Right lung (tissue), 5 donors: ENCODE data around the gene RUFY3. TPM values are rescaled to one million over a fixed set of nuclear protein-coding genes. Genes with fewer than 3 reads are reported as not detected.
"Not testable (repeated sequence)": the region's sequence is repeated elsewhere in the genome, so short reads cannot be mapped to it uniquely, and the experiment has no call there.

Experiments used
- DNase-seq, 2 donors: peaks; one replicate each; pipeline ENCODE4 v3.0.0-alpha.2; 2013
- polyA plus RNA-seq, 5 donors: library from polyadenylated mRNA; unstranded; fragments of 120-200 nt; gene quantifications; one replicate each; pipeline versions ENCODE4 v1.2.1 to v1.2.3, GENCODE V29; 2013; ENCODE audit warnings: inconsistent platforms in 1 of 5, low replicate concordance in 1 of 5; ENCODE audit not compliant: insufficient read length in 5 of 5, insufficient read depth in 1 of 5

Gene RUFY3
- polyA plus RNA-seq, 5 donors = 104 to 151 (median 137) TPM

DNA sequence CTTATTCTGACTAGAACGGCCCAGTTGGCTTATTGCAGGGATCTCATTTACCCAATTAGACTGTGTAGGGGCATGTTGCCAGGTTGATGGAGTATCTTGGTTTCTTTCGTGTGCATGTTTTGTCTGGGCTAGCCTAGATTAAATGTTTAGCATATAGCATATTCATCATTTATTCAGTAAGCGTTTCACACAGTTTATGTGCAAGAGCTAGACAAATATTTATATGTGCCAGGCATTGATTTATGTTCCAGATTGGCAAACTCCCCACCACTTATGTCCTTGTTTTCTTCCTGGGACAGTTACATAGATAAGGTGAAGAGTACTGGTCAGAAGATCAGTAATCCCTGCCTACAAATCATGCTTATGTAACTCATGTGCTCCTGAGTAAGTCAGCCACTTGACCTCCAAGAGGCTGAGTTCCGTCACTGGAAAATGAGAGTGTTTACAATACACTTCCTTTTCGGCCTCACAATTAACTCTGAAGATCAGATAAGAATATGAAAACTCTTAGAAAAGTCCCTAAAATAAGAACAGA is 57.2 kb downstream of the RUFY3 start:
- DNase-seq = peak; percentile 64

DNA sequence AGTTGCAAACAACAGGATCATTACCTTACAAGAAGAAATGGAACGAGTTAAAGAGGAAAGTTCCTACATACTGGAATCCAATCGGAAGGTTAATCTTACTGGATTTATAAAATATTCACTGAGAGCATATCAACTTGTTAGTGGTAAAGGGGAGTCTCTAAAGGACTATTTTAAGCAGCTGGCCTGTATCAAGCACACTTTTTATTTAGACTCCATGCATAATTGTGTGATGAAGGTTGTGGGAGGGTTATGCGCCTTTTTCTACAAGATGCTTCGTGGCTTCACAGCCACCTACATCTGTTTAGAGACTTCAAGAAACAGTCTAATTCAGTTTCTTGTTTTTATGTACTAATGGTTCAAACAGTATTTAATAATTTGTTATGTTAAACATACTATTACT is 61.3 kb downstream of the RUFY3 start:
- DNase-seq = peak; percentile 30 to 39

DNA sequence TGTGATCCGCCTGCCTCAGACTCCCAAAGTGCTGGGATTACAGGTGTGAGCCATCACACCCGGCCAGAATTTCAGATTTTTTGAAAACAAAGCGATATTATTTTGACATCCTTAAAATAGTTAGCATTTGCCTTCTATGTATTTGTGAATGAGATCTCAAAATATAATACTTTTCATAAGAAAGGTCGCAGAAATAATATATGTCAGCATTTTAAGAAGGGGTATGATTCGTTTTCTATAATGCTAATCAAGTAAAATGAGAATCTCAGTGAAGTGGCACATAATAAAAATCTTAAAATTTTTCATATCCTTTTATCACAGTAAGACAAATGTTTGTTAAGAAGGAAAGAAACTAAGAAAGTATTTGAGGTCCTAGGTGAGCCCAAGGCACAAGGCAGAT is 65.7 kb downstream of the RUFY3 start:
- DNase-seq = no peak

GRCh38 chr4:70788733-70789132 is 67.0 kb downstream of the RUFY3 start:
- no peak for DNase-seq

DNA sequence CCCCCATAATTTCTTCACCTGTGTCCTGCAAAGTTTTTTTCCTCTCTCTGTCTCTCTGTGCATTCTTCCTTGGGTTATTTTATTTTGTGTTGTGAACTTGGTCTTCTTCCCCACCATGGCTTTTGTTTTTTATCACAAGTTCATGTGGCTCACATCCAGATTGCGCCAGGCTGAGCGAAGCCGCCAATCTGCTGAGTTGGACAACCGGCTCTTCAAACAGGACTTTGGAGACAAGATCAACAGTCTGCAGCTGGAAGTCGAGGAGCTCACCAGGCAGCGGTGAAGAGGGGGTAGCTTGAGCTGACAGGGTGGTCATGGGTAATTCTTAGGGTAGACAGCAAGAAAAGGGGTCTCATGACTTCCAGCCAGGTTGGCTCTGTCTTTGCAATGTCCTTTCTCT is 71.9 kb downstream of the RUFY3 start:
- DNase-seq = no peak

DNA sequence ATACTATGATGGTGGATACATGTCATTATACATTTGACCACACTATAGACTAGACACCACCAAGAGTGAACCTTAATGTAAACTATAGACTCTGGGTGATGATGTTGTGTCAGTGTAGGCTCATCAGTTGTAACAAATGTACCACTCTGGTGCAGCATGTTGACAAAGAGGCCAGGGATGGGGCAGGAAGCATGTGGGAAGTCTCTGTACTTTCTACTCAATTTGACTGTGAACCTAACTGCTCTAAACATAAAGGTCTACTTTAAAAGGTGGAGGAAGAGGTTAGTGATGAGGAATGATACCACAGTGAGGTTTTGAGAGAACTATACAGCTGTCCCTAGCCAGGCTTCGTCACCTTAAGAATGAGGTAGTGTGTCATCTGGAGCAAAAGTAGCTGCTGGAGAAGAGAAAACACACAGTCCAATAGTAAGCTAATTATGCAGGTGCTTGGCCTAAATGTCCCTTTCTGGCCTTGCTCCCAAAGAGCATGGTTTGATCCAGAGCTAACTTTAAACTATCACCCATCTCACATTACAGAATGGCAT is 79.6 kb downstream of the RUFY3 start:
- no peak for DNase-seq

DNA sequence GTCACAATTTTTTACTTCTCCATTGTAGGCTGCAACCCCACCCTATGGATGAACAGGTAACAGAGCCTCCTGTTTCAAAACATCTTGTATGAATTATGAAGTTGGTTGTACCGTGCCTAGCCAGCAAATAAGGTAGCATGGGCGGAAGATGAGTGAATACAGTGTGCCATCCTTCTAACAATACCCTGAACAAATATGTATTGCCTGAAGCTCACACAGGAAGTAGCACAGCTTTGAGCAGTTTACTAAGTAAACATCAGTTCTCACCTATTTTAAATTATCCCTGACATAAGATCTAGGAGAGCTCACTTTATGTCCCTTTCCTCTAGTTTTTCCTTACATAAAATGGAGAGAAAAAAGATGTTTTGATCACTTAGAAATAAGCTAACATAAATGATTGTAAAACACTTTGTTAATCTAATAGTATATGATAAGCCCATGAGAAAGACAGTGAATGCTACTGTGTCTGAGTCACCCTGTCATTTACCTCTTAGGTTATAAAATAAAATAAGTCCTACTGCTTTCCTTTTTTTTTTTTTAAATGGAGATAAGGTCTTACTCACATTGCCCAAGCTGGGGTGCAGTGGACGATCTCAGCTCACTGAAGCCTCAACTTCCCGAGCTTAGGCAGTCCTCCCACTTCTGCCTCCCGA is 81.3 kb downstream of the RUFY3 start:
- no peak for DNase-seq

DNA sequence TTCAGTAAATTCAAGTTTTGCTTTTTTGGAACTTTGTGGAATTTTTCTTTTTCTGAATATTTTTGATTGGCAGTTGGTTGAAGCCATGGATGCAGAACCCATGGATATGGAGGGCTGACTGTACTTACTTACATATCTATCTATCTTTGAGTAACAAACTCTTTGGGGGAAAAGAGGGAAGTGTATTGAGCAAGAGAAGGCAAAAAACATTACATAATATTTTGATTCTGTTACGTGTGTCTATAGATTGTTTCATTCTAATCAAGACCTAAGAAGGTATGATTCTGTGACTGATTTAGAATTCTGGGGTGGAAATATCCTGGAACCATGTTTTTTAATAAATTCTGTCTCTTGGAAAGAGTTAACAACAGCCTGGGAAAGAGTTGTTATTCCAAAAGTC is 86.4 kb downstream of the RUFY3 start:
- no peak for DNase-seq

GRCh38 chr4:70815370-70815769 is 93.6 kb downstream of the RUFY3 start:
- DNase-seq = no peak

GRCh38 chr4:70816894-70817293 is 95.1 kb downstream of the RUFY3 start:
- DNase-seq = no peak

GRCh38 chr4:70818173-70818855 is 96.5 kb downstream of the RUFY3 start:
- no peak for DNase-seq

- no peak for DNase-seq
Measured at GRCh38 chr4:70818921-70819320, 97.2 kb downstream of the RUFY3 start.

GRCh38 chr4:70829015-70829414 is 107.3 kb downstream of the RUFY3 start:
- no peak for DNase-seq

- DNase-seq = no peak
Measured at GRCh38 chr4:70829492-70829891, 107.7 kb downstream of the RUFY3 start.

DNA sequence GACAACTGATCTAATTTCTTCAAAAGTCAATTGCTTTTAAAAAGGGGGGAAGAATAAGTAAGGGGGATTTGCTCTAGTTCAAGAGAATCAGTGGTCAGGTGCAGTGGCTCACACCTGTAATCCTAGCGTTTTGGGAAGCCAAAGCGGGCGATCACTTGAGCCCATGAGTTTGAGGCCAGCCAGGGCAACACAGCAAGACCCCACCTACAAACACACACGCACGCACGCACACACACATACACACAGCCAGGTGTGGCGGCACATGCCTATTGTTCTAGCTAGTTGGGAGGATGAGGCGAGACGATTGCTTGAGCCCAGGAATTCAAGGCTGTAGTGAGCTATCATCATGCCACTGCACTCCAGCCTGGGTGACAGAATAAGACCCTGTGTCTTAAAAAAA is 108.3 kb downstream of the RUFY3 start:
- DNase-seq = no peak

GRCh38 chr4:70831293-70831692 is 109.5 kb downstream of the RUFY3 start:
- no peak for DNase-seq

- DNase-seq = no peak
Measured at GRCh38 chr4:70833675-70834074, 111.9 kb downstream of the RUFY3 start.

- no peak for DNase-seq
Measured at GRCh38 chr4:70836081-70836480, 114.3 kb downstream of the RUFY3 start.

DNA sequence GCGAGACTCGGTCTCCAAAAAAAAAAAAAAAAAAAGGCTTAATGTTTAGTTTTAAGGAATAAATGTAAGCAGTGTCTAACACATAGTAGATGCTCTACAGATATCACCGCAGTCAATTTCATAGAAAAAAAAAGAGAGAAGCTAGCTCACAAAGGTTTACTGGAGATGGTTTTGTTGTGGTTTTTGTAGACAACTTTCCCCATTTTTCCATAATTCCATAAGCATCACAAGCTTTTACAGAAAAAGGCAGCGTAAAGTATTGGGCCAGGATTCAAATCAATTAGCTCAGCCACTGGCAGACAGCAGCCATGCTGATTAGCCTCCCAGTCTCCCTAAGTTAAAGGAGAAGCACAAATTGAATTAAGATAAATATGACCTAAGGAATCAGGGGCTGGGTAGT is 116.4 kb downstream of the RUFY3 start:
- DNase-seq = peak in 1 of 2 donors; percentile 20

- DNase-seq = peak; percentile 67 to 73
Measured at GRCh38 chr4:70838666-70839588, 117.2 kb downstream of the RUFY3 start.

GRCh38 chr4:70839589-70840093 is 117.9 kb downstream of the RUFY3 start, which contains the start of gene GRSF1:
Gene GRSF1 (minus strand): TSS chr4:70839890. CDS start chr4:70839827, 63 bp downstream.
- peak; percentile 89 to 90 for DNase-seq

DNA sequence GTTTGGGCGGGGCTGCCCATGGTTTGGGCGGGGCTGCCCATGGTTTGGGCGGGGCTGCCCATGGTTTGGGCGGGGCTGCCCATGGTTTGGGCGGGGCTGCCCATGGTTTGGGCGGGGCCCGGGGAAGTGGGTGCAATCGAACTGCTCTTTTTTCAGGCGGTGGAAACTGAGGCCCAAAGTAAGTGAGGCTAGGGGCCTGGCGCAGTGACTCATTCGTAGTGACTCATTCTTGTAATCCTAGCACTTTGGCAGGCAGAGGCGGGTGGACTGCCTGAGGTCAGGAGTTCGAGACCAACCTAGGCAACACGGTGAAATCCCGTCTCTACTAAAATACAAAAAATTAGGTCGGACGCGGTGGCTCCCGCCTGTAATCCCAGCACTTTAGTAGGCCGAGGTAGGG is 118.4 kb downstream of the RUFY3 start:
- not testable (repeated sequence) for DNase-seq
